Measurements from ENCODE around the gene PSD.
A peak's percentile ranks its signal among the peaks of the same experiment; 100 is the strongest.

The PSD gene

DNA sequence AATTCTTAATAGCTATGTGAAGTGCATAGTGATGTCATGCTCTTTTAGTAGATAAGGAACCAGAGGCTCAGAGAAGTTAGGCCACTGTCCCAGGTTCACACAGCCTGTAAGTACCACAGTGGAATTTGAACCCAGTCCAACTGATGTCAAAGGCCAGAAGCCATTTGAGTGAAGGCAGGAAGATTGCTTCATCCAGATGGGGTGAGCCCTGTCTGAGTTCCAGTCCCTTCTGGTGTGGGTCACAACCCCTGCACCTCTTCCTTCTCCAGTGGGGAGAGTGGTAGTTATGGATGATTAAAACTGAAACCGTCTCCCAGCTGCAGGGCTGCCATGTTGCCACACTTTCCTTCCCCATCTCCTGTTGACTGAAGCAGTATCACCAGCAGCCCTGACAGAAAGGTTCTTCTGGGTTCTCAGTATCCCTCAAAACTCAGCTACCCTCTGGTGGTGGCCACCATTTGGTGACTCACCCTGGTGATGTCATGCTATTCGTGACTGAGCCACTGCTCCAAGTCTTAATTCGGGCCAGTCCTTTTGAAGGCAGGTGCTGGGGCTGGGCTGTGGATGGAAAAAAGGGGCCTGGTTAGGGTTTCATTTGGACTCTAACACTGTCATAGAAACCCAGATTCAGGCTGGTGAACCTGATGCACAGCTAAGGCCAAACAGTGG is 34.2 kb upstream of the PSD start:
- no peak overlapping the region for H3K4me3 ChIP-seq (ENCODE audit: low read length)
- no peak for DNase-seq (ENCODE audit: low read depth)
- TF ChIP-seq, protein P1, sequence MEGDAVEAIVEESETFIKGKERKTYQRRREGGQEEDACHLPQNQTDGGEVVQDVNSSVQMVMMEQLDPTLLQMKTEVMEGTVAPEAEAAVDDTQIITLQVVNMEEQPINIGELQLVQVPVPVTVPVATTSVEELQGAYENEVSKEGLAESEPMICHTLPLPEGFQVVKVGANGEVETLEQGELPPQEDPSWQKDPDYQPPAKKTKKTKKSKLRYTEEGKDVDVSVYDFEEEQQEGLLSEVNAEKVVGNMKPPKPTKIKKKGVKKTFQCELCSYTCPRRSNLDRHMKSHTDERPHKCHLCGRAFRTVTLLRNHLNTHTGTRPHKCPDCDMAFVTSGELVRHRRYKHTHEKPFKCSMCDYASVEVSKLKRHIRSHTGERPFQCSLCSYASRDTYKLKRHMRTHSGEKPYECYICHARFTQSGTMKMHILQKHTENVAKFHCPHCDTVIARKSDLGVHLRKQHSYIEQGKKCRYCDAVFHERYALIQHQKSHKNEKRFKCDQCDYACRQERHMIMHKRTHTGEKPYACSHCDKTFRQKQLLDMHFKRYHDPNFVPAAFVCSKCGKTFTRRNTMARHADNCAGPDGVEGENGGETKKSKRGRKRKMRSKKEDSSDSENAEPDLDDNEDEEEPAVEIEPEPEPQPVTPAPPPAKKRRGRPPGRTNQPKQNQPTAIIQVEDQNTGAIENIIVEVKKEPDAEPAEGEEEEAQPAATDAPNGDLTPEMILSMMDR (conservative IDR thresholded peaks at IDR 0.05; ENCODE audit: low read depth, low read length) = no peak

DNA sequence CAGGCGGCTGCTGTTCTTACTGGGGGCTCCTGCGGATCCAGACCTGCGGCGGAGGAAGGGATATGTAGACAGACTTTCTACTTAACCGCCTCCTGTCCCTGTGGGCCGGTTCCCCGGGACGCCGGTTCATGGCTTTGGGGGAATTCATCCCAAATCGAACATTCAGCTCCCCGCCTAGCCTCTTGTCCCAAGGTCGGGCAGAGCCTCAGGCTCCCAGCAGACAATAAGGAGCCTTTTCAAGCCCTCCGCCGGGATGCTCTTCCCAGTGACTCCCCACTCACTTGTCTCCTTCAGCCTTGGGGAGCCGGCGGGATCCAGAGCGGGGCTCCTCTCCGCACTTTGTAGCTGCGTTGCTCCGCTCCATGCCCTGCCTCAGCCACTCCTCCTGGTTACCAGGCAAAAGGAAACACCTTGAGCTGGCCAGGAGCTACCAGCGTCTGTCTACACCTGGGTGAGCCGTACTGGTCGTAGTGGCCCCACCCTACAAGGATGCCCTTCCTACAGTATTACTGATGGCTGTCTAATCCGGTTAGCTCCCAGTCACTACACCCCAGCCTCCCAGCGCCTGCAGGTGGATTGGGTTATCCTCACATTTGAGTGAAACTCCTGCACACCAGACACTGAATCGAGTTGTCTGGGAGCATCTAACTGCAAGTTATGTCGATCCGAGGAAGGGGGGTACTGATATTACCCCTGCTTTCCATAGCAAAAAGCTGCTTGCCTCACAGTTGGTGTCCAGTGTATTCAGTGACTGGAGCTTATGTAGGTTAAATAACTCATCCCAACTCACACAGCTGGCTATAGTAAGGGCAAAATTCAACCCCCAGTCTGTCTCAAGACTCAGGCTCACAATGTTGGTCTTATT is 32.8 kb upstream of the PSD start, which contains the start of gene C10orf95:
TSS of gene C10orf95 (minus strand) at position 439 of the 865 bp plus-strand sequence. CDS start 450 bp downstream, outside the sequence.
- DNase-seq (ENCODE audit: low read depth) = no peak
- H3K4me3 ChIP-seq (ENCODE audit: low read length) = peak within 1 kb of the TSS; percentile 49
- TF ChIP-seq, protein P1 (conservative IDR thresholded peaks at IDR 0.05; ENCODE audit: low read depth, low read length) = no peak

DNA sequence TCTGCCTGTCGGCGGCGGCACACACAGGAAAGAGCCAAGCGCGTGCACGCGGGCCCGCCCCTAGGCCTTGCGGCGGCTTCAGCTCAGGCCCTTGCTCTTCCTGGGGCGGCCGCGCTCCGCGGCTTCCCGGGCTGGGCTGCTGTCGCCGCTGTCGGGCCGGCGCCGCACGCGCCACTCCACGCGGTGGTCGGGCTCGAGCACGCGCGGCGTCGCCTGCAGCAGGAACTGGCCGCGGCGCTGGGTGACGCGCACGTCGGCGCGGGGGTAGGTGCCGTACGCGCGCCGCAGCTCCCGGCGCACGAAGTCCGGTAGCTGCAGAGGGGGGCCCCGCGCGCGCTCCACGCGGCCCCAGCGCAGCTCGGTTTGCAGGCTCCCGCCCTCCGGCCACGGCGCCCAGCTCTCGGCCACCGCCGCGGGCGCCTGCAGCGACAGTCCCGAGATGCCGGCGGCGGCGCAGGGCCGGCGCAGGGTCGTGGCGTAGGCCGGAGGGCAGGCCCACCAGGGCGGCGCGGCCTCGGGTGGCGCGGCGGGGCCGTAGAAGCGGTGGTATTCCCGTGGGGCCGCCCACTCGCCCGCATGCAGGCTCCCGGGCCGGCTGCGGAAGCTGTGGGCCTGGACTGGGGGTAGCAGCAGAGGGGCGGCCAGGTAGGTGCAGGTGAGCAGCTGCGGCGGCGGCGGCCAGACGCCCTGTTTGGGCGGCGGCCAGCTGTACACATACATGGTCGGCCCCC is 32.0 kb upstream of the PSD start:
- DNase-seq (ENCODE audit: low read depth) = no peak
- TF ChIP-seq, protein P1 (conservative IDR thresholded peaks at IDR 0.05; ENCODE audit: low read depth, low read length) = no peak
- peak overlapping the region; percentile 49 for H3K4me3 ChIP-seq (ENCODE audit: low read length)

DNA sequence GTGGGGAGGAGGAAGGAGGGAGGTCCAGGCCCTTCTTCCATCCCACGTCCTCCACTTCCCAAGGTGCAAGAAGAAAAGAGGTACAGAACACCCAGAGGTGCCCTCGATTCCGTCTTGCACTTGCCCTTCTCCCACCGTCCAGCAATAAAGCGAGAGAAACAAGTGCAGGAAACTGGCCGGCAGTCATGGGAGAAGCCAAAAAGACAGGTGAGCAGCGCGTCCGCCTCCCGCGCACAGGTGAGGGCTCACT is 31.5 kb upstream of the PSD start:
- peak overlapping the region; percentile 49 for H3K4me3 ChIP-seq (ENCODE audit: low read length)
- no peak for DNase-seq (ENCODE audit: low read depth)
- TF ChIP-seq, protein P1 (conservative IDR thresholded peaks at IDR 0.05; ENCODE audit: low read depth, low read length) = no peak

DNA sequence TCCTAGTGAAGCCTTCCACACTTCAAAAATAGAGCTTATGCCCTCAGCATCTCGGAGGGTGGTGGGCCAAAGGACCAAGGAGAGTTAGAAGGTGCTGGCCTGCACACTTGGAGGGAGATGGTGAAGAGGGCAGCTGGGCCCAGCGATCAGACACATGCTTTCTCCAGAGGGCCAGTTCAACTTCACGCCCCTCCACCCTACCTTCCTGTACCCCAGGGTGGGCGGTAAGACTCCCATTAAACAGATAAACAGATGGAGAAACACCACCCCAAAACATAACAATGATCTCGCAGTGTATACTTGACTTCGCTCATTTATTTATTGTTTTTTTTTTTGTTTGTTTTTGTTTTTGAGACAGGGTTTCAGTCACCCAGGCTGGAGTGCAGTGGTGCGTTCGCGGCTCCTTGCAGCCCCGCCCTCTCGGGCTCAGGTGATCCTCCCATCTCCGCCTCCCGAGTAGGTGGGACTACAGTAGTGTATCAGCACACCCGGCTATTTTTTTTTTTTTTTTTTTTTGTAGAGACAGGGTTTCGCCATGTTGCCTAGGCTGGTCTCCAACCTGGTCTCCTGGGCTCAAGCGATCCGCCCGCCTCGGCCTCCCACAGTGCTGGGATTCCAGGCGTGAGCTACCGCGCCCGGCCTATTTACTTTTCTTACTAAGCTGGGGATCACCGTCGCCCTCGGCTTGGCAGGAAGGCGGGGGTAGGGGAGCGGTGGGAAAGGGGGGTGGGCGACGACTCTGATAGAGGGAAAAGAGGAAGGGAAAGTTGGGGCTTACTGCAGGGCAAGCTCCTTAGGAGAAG is 30.9 kb upstream of the PSD start:
- no peak for DNase-seq (ENCODE audit: low read depth)
- TF ChIP-seq, protein P1 (conservative IDR thresholded peaks at IDR 0.05; ENCODE audit: low read depth, low read length) = no peak
- H3K4me3 ChIP-seq (ENCODE audit: low read length) = peak overlapping the region; percentile 49

DNA sequence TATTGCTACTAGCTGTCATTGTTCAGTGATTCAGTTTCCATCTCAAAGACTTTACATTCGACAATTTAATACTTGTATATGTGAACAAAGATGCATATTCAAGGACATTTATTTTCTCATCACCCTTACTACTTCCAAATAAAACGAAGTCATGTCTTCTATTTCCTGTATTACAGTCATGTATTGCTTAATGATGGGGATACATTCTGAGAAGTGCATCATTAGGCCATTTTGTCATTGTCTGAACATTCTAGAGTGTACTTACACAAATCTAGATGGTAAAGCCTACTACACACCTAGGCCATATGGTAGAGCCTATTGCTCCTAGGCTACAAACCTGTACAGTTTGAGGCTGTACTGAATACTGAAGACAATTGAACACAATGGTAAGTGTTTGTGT is 26.3 kb upstream of the PSD start:
- TF ChIP-seq, protein P1 (conservative IDR thresholded peaks at IDR 0.05; ENCODE audit: low read depth, low read length) = no peak
- DNase-seq (ENCODE audit: low read depth) = no peak
- no peak overlapping the region for H3K4me3 ChIP-seq (ENCODE audit: low read length)

Measured in retinal pigment epithelial cell (primary cell).